PC-3 (cell line): ENCODE results near the gene TP53RK. TPM values are rescaled to one million over a fixed set of nuclear protein-coding genes. Genes with fewer than 3 reads are reported as not detected.

ENCODE experiments used
- ATAC-seq: fragments of 200-7000 bp; cut with Tn5 transposase; 2 replicates; pipeline ENCODE4 v1.9.1; 2020; ENCODE audit warnings: mild to moderate bottlenecking, moderate library complexity
- BruUV-seq: library from RNA; stranded (reverse); fragments of 400-500 nt; replicated peaks from 2 replicates; lab custom pipeline; 2021; lab: Mats Ljungman, UMichigan
- CTCF ChIA-PET: fragments of 300-600 bp; sonication (Branson Sonifier 250); formaldehyde crosslinking; loops from one replicate; lab custom pipeline; 2022; ENCODE audit warnings: antibody characterized with exemption; lab: Charles Lee
- POLR2A ChIA-PET: fragments of 300-600 bp; sonication (Branson Sonifier 250); formaldehyde crosslinking; loops from one replicate; lab custom pipeline; 2022; ENCODE audit warnings: antibody characterized with exemption; ENCODE audit not compliant: unreplicated experiment; lab: Charles Lee
- DNase-seq: peaks from one replicate; pipeline ENCODE4 v3.0.0-alpha.2; 2015
- H2AFZ ChIP-seq: fragments of 300-600 bp; sonication (generic); 2 replicates; pipeline ENCODE4 v1.6.0; 2016; ENCODE audit warnings: antibody characterized with exemption, low read length
- H3F3A ChIP-seq: fragments of 300-600 bp; sonication (generic); one replicate; pipeline ENCODE4 v1.6.0; 2017; ENCODE audit warnings: antibody characterized with exemption, low read length, control low read depth, mild to moderate bottlenecking; ENCODE audit not compliant: unreplicated experiment
- H3K27ac ChIP-seq: fragments of 300-600 bp; sonication (generic); 2 replicates; pipeline ENCODE4 v1.5.1; 2016; ENCODE audit warnings: mild to moderate bottlenecking, low read length
- H3K27me3 ChIP-seq: fragments of 300-600 bp; sonication (generic); 2 replicates; pipeline ENCODE4 v1.6.1; 2016; ENCODE audit warnings: low read length, mixed read lengths
- H3K36me3 ChIP-seq: fragments of 300-600 bp; sonication (generic); 2 replicates; pipeline ENCODE4 v1.6.1; 2016; ENCODE audit warnings: low read depth, mixed run types, low read length, mixed read lengths
- H3K4me1 ChIP-seq: fragments of 300-600 bp; sonication (generic); 2 replicates; pipeline ENCODE4 v1.5.1; 2016; ENCODE audit warnings: low read length; ENCODE audit not compliant: insufficient read depth
- H3K4me2 ChIP-seq: fragments of 300-600 bp; sonication (generic); 2 replicates; pipeline ENCODE4 v1.6.0; 2016; ENCODE audit warnings: low read length
- H3K4me3 ChIP-seq: fragments of 300-600 bp; sonication (generic); 2 replicates; pipeline ENCODE4 v1.5.1; 2016; ENCODE audit warnings: mild to moderate bottlenecking, low read length, mixed read lengths
- H3K79me2 ChIP-seq: fragments of 300-600 bp; sonication (generic); 2 replicates; pipeline ENCODE4 v1.6.1; 2017; ENCODE audit warnings: low read length, mixed read lengths
- H3K9ac ChIP-seq: fragments of 300-600 bp; sonication (generic); 2 replicates; pipeline ENCODE4 v1.6.0; 2016; ENCODE audit warnings: mild to moderate bottlenecking, low read length
- H3K9me2 ChIP-seq: fragments of 300-600 bp; sonication (generic); replicated peaks from 2 replicates; pipeline ENCODE4 v1.6.1; 2016; ENCODE audit warnings: mixed run types, low read length, mixed read lengths
- H3K9me3 ChIP-seq: fragments of 300-600 bp; sonication (generic); 2 replicates; pipeline ENCODE4 v1.6.1; 2016; ENCODE audit warnings: low read length, mixed read lengths
- H4K20me1 ChIP-seq: fragments of 300-600 bp; sonication (generic); 2 replicates; pipeline ENCODE4 v1.6.1; 2016; ENCODE audit warnings: low read length, mixed read lengths
- CTCF ChIP-seq: fragments of 300-600 bp; sonication (generic); conservative IDR thresholded peaks from 2 replicates; pipeline ENCODE4 v1.5.1; 2017; ENCODE audit warnings: antibody characterized with exemption, low read depth, mild to moderate bottlenecking, low read length
- EZH2 ChIP-seq: fragments of 300-600 bp; sonication (generic); IDR thresholded peaks from one replicate; pipeline ENCODE4 v1.6.1; 2017; ENCODE audit warnings: antibody characterized with exemption, mild to moderate bottlenecking, low read length; ENCODE audit not compliant: unreplicated experiment
- EZH2phosphoT487 ChIP-seq: fragments of 300-600 bp; sonication (generic); IDR thresholded peaks from 2 replicates; pipeline ENCODE4 v1.6.1; 2018; ENCODE audit warnings: mild to moderate bottlenecking, antibody characterized with exemption, low read length, borderline replicate concordance
- intact Hi-C: fragments of 100-400 bp; cut with micrococcal nuclease; formaldehyde crosslinking; loops from 2 replicates; pipeline ENCODE4 v1.9.0; 2023
- total RNA-seq: library from RNA; depleted of rRNA; stranded (reverse); fragments of >200 nt; gene quantifications from 2 replicates; pipeline ENCODE4 v1.2.3, GENCODE V29; 2014

Gene TP53RK
- total RNA-seq, 1 experiment from 2014 or later = 41.4 TPM

GRCh38 chr20:46712056-46712636 is 22.9 kb upstream of the TP53RK start:
- Histone ChIP-seq H3K9me2 (no peaks in the 10 kb centered on the region), H3K4me2 (no peak overlapping the region), H3K4me3 (no peak overlapping the region), H3K36me3 (no peaks in the 10 kb centered on the region), H3K9me3 (no peaks in the 10 kb centered on the region), H3K27me3 (no peaks in the 10 kb centered on the region), H3K27ac (no peak overlapping the region), H3K79me2 (peaks cover 10% of the 10 kb centered on the region), H3K4me1 (peaks cover 32% of the 10 kb centered on the region), H3K9ac (no peak overlapping the region), H3F3A (no peaks in the 10 kb centered on the region), H2AFZ (no peak overlapping the region), H4K20me1 (no peaks in the 10 kb centered on the region)
- no TSS peak for BruUV-seq
- TF ChIP-seq CTCF (no peak), EZH2 (no peak), EZH2phosphoT487 (no peak)
- CTCF ChIA-PET = interaction anchor here (0.6 kb wide), 1 partner anchor 39 kb away, joined by 11 read pairs; no protein-coding TSS in a partner anchor
- POLR2A ChIA-PET = no interaction called here
- ATAC-seq (no peak), DNase-seq (no peak)
- intact Hi-C loops = no loop called here

GRCh38 chr20:46710153-46710913 is 21.1 kb upstream of the TP53RK start:
- H3K9ac ChIP-seq = peak overlapping the region; percentile 88
- 0 out of 2 replicates have a peak overlapping the region, but pooled peaks have one; percentile 6 for H3K27ac ChIP-seq
- peaks cover 10% of the 10 kb centered on the region for H3K79me2 ChIP-seq
- H3K4me2 ChIP-seq = peak overlapping the region; percentile 99
- H4K20me1 ChIP-seq = no peaks in the 10 kb centered on the region
- ATAC-seq (no peak), DNase-seq (no peak)
- ChIA-PET CTCF (no interaction called here), POLR2A (no interaction called here)
- no peaks in the 10 kb centered on the region for H3K27me3 ChIP-seq
- peaks cover 26% of the 10 kb centered on the region for H3K4me1 ChIP-seq
- peaks cover 11% of the 10 kb centered on the region; the same call in 1 of the 2 replicates for H3K9me3 ChIP-seq
- H3K4me3 ChIP-seq = peak overlapping the region; percentile 93
- BruUV-seq = TSS peak; percentile 46
- no peaks in the 10 kb centered on the region for H3F3A ChIP-seq
- H2AFZ ChIP-seq = peak overlapping the region; percentile 97
- TF ChIP-seq EZH2 (no peak), CTCF (no peak), EZH2phosphoT487 (no peak)
- intact Hi-C loops = no loop called here
- no peaks in the 10 kb centered on the region for H3K36me3 ChIP-seq
- H3K9me2 ChIP-seq = no peaks in the 10 kb centered on the region
